HepG2 (cell line): Measurements from ENCODE around the gene ADAD1. TPM values are rescaled to one million over a fixed set of nuclear protein-coding genes. Genes with fewer than 3 reads are reported as not detected.

ENCODE experiments used
- ATAC-seq: fragments of 200-7000 bp; cut with Tn5 transposase; 3 replicates; pipeline ENCODE4 v1.9.1; 2020; ENCODE audit warnings: mild to moderate bottlenecking, moderate library complexity
- BruUV-seq: library from RNA; stranded (reverse); fragments of 400-500 nt; replicated peaks from 2 replicates; lab custom pipeline; 2021; lab: Mats Ljungman, UMichigan
- CTCF ChIA-PET: fragments of 300-600 bp; formaldehyde crosslinking; extraction: SDS; loops from one replicate; lab custom pipeline; 2021; ENCODE audit warnings: low total read pairs, inconsistent platforms, low intra/inter-chr PET ratio; lab: Yijun Ruan, JAX
- POLR2A ChIA-PET: fragments of 350-600 bp; sonication (Branson Sonifier 250); formaldehyde crosslinking; loops from one replicate; lab custom pipeline; 2020; ENCODE audit warnings: antibody characterized with exemption, inconsistent platforms; lab: Yijun Ruan, JAX
- DNase-seq: peaks from one replicate; pipeline ENCODE4 v3.0.0-alpha.2; 2015; ENCODE audit warnings: low spot score
- FAIRE-seq: peaks from 3 replicates; lab custom pipeline; 2011; peaks lifted over from hg19 to GRCh38; lab: Jason Lieb, UNC
- H2AFZ ChIP-seq: one replicate; pipeline ENCODE4 v1.6.1; 2011; ENCODE audit warnings: low read length, inconsistent platforms
- H3K27ac ChIP-seq: fragments of 300-600 bp; 3 replicates; pipeline ENCODE4 v1.8.0; 2011; ENCODE audit warnings: mixed run types, mild to moderate bottlenecking, mixed read lengths, low read length, inconsistent platforms; ENCODE audit not compliant: insufficient read depth; ENCODE audit errors: extremely low read length
- H3K27me3 ChIP-seq, 2 experiments: fragments of 200-600 bp in 1 of 2; 2 replicates in 1 of 2; 3 replicates in 1 of 2; pipeline versions ENCODE4 v1.6.0 to v1.8.0; 2011; ENCODE audit warnings: low read length in 2 of 2, mild to moderate bottlenecking in 2 of 2, moderate library complexity in 2 of 2, inconsistent platforms in 1 of 2; ENCODE audit not compliant: insufficient read depth in 2 of 2, control insufficient read depth in 1 of 2
- H3K36me3 ChIP-seq, 2 experiments: fragments of 200-600 bp in 1 of 2; replicated peaks in 1 of 2; 2 replicates in 1 of 2; 3 replicates in 1 of 2; pipeline versions ENCODE4 v1.5.1 to v1.8.0; 2011; ENCODE audit warnings: low read length in 2 of 2, inconsistent platforms in 1 of 2; ENCODE audit not compliant: insufficient read depth in 2 of 2, control insufficient read depth in 1 of 2
- H3K4me1 ChIP-seq: 2 replicates; pipeline ENCODE4 v1.5.1; 2012; ENCODE audit warnings: low read length, inconsistent platforms; ENCODE audit not compliant: insufficient read depth
- H3K4me2 ChIP-seq: 2 replicates; pipeline ENCODE4 v1.6.0; 2011; ENCODE audit warnings: low read depth, low read length, inconsistent platforms
- H3K4me3 ChIP-seq, 3 experiments: fragments of 200-600 bp in 1 of 3; sonication (generic), shearing (Covaris generic) in 1 of 3; replicated peaks in 1 of 3; 2 replicates each; pipeline ENCODE4 v1.5.1; 2011 to 2016; ENCODE audit warnings: low read length in 3 of 3, inconsistent platforms in 2 of 3, low read depth in 2 of 3, mild to moderate bottlenecking in 2 of 3, control low read depth in 1 of 3, mixed read lengths in 1 of 3; ENCODE audit not compliant: insufficient read depth in 1 of 3
- H3K79me2 ChIP-seq: one replicate; pipeline ENCODE4 v1.6.1; 2011; ENCODE audit warnings: low read length, inconsistent platforms; ENCODE audit not compliant: insufficient read depth
- H3K9ac ChIP-seq: 2 replicates; pipeline ENCODE4 v1.6.0; 2011; ENCODE audit warnings: mild to moderate bottlenecking, low read depth, low read length, inconsistent platforms; ENCODE audit not compliant: insufficient read depth
- H3K9me3 ChIP-seq: 2 replicates; pipeline ENCODE4 v1.5.1; 2012; ENCODE audit warnings: mild to moderate bottlenecking, low read length
- H4K20me1 ChIP-seq: 2 replicates; pipeline ENCODE4 v1.6.0; 2011; ENCODE audit warnings: inconsistent platforms, mild to moderate bottlenecking, low read length, moderate library complexity; ENCODE audit not compliant: insufficient read depth
- AGO1 ChIP-seq: fragments of 200-400 bp; formaldehyde crosslinking; IDR thresholded peaks from 2 replicates; pipeline ENCODE4 v1.6.1; 2017; ENCODE audit warnings: mild to moderate bottlenecking, low read depth, low read length, moderate library complexity; ENCODE audit not compliant: poor library complexity, severe bottlenecking
- ARHGAP35 ChIP-seq: sonication (generic); formaldehyde crosslinking; IDR thresholded peaks from 2 replicates; pipeline ENCODE4 v1.9.0; 2022; ENCODE audit warnings: mild to moderate bottlenecking, inconsistent platforms, moderate library complexity, missing genetic modification reagents, borderline replicate concordance
- FOXK2 ChIP-seq: fragments of 450-650 bp; IDR thresholded peaks from 2 replicates; pipeline ENCODE4 v1.6.1; 2016
- GZF1 ChIP-seq: sonication (generic); formaldehyde crosslinking; IDR thresholded peaks from 2 replicates; pipeline ENCODE4 v1.5.1; 2020; ENCODE audit warnings: mild to moderate bottlenecking, missing genetic modification reagents
- HMGXB3 ChIP-seq: sonication (generic); formaldehyde crosslinking; IDR thresholded peaks from 2 replicates; pipeline ENCODE4 v1.4.0; 2020; ENCODE audit warnings: missing genetic modification reagents, borderline replicate concordance
- MLX ChIP-seq: IDR thresholded peaks from 2 replicates; pipeline ENCODE4 v1.6.1; 2016
- SIN3B ChIP-seq: fragments of 150-350 bp; IDR thresholded peaks from 2 replicates; pipeline ENCODE4 v1.6.1; 2014; ENCODE audit warnings: low read length
- WGBS: methylation state at CpG from one replicate; pipeline ENCODE4 v1.1.6; 2017; ENCODE audit warnings: low lambda C conversion rate; 5-methylcytosine and 5-hydroxymethylcytosine counted together
- in situ Hi-C: cut with HindIII; loops from 2 replicates; pipeline ENCODE4 v1.10.0; 2017; ENCODE audit warnings: low pct_unique_long_range_greater_than_20kb; ENCODE audit not compliant: extremely low pct_ligation_motif_present
- intact Hi-C: fragments of 100-400 bp; cut with micrococcal nuclease; formaldehyde crosslinking; loops from one replicate; pipeline ENCODE4 v1.10.0; 2022; ENCODE audit not compliant: unreplicated experiment
- polyA plus RNA-seq, 8 experiments: library from polyadenylated mRNA; depleted of rRNA in 3 of 8; stranded (reverse) in 7 of 8; unstranded in 1 of 8; fragments of >200 nt; fragmentation: Illumina TruSeq in 4 of 8; extraction: Trizol in 4 of 8; gene quantifications; 2 replicates each; pipeline versions ENCODE4 v1.2.1 to v1.2.3, GENCODE V29; 2011 to 2016; ENCODE audit warnings: low read depth in 4 of 8, missing spikeins in 1 of 8, mixed read lengths in 1 of 8; ENCODE audit not compliant: insufficient read depth in 1 of 8
- total RNA-seq, 5 experiments: library from RNA; depleted of rRNA; stranded (reverse); fragments of >200 nt; fragmentation: Illumina TruSeq; extraction: Trizol; gene quantifications; 2 replicates each; pipeline ENCODE4 v1.2.3, GENCODE V29; 2016; ENCODE audit warnings: low read depth in 1 of 5
- TF ChIP-seq, protein P1 (sequence below): sonication (generic); formaldehyde crosslinking; IDR thresholded peaks from 2 replicates; pipeline ENCODE4 v1.8.1; 2023; ENCODE audit warnings: missing genetic modification reagents, mild to moderate bottlenecking, borderline replicate concordance
- TF ChIP-seq, protein P2 (sequence below): sonication (generic); formaldehyde crosslinking; IDR thresholded peaks from one replicate; pipeline ENCODE4 v1.5.1; 2020; ENCODE audit warnings: mild to moderate bottlenecking, missing genetic modification reagents; ENCODE audit errors: not compliant biosample characterization

Gene ADAD1
- total and polyA plus RNA-seq, 2 of the 13 experiments (the other 11 are each of a cell fraction or from before 2014, with no cell fraction given), result not detected

DNA sequence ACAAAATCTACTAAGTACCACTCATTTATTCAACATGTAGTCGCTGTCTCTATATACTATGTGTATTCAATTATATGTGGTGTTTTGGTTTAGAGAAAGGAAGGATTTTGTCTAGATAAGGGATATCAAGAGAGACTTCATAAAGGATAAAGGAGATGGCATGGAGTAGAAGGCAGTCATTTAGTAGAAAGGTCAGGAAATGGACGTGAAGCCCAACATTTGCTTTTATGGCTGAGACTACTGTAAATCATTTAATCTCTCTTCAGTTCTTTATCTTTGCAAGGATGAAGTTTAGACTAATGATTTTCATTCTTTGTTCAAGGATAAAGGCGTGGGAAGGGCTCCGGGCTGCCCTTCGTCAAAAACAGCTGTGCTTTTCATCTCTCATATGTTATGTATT, 52.5 kb downstream of the ADAD1 start:
- POLR2A ChIA-PET, result no interaction called here
- DNase-seq (no peak), ATAC-seq (no peak), FAIRE-seq (no peak)
- 2% methylated on average over 5 of the region's 5 CpGs for WGBS
- no peaks in the 10 kb centered on the region for H3K79me2 ChIP-seq
- no peaks in the 10 kb centered on the region for H3K4me1 ChIP-seq
- no peak overlapping the region for H3K4me3 ChIP-seq
- no peaks in the 10 kb centered on the region for H4K20me1 ChIP-seq
- no peak overlapping the region for H3K4me2 ChIP-seq
- H3K36me3 ChIP-seq, result no peaks in the 10 kb centered on the region
- no peak overlapping the region for H2AFZ ChIP-seq
- no peaks in the 10 kb centered on the region for H3K27me3 ChIP-seq
- CTCF ChIA-PET, result no interaction called here
- in situ Hi-C loops, result no loop called here
- BruUV-seq, result no TSS peak
- no peaks in the 10 kb centered on the region for H3K9me3 ChIP-seq
- intact Hi-C loops, result no loop called here
- no peak overlapping the region for H3K9ac ChIP-seq
- no peak overlapping the region for H3K27ac ChIP-seq
- TF ChIP-seq SIN3B (no peak), GZF1 (no peak), ARHGAP35 (CRISPR knock-in tag) (no peak), AGO1 (no peak), MLX (CRISPR knock-in tag) (no peak), FOXK2 (no peak), HMGXB3 (CRISPR knock-in tag) (no peak)
- TF ChIP-seq, protein P1, sequence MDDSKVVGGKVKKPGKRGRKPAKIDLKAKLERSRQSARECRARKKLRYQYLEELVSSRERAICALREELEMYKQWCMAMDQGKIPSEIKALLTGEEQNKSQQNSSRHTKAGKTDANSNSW (CRISPR knock-in tag), result no peak
- TF ChIP-seq, protein P2, sequence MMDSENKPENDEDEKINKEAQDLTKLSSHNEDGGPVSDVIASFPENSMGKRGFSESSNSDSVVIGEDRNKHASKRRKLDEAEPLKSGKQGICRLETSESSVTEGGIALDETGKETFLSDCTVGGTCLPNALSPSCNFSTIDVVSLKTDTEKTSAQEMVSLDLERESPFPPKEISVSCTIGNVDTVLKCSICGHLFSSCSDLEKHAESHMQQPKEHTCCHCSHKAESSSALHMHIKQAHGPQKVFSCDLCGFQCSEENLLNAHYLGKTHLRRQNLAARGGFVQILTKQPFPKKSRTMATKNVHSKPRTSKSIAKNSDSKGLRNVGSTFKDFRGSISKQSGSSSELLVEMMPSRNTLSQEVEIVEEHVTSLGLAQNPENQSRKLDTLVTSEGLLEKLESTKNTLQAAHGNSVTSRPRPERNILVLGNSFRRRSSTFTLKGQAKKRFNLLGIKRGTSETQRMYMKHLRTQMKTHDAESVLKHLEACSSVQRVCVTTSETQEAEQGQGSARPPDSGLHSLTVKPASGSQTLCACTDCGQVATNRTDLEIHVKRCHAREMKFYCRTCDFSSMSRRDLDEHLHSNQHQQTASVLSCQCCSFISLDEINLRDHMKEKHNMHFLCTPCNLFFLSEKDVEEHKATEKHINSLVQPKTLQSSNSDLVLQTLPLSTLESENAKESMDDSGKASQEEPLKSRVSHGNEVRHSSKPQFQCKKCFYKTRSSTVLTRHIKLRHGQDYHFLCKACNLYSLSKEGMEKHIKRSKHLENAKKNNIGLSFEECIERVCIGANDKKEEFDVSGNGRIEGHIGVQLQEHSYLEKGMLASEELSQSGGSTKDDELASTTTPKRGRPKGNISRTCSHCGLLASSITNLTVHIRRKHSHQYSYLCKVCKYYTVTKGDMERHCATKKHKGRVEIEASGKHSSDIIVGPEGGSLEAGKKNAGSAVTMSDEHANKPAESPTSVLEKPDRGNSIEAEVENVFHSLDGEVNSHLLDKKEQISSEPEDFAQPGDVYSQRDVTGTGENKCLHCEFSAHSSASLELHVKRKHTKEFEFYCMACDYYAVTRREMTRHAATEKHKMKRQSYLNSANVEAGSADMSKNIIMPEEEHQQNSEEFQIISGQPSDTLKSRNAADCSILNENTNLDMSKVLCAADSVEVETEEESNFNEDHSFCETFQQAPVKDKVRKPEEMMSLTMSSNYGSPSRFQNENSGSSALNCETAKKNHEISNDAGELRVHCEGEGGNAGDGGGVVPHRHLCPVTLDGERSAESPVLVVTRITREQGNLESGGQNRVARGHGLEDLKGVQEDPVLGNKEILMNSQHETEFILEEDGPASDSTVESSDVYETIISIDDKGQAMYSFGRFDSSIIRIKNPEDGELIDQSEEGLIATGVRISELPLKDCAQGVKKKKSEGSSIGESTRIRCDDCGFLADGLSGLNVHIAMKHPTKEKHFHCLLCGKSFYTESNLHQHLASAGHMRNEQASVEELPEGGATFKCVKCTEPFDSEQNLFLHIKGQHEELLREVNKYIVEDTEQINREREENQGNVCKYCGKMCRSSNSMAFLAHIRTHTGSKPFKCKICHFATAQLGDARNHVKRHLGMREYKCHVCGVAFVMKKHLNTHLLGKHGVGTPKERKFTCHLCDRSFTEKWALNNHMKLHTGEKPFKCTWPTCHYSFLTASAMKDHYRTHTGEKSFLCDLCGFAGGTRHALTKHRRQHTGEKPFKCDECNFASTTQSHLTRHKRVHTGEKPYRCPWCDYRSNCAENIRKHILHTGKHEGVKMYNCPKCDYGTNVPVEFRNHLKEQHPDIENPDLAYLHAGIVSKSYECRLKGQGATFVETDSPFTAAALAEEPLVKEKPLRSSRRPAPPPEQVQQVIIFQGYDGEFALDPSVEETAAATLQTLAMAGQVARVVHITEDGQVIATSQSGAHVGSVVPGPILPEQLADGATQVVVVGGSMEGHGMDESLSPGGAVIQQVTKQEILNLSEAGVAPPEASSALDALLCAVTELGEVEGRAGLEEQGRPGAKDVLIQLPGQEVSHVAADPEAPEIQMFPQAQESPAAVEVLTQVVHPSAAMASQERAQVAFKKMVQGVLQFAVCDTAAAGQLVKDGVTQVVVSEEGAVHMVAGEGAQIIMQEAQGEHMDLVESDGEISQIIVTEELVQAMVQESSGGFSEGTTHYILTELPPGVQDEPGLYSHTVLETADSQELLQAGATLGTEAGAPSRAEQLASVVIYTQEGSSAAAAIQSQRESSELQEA (CRISPR knock-in tag), result no peak
